GM23338 (cell line): Measurements from ENCODE around the gene DSCAML1. TPM values are rescaled to one million over a fixed set of nuclear protein-coding genes. Genes with fewer than 3 reads are reported as not detected.

ENCODE experiments used
- ATAC-seq: fragments of 200-7000 bp; cut with Tn5 transposase; 3 replicates; pipeline ENCODE4 v1.9.1; 2020
- DNase-seq: peaks from one replicate; pipeline ENCODE4 v3.0.0-alpha.2; 2015; ENCODE audit warnings: low spot score
- H2AFZ ChIP-seq: fragments of 200-600 bp; sonication (generic); 2 replicates; pipeline ENCODE4 v1.8.0; 2016; ENCODE audit warnings: antibody characterized with exemption, mild to moderate bottlenecking, moderate library complexity
- H3F3A ChIP-seq: fragments of 200-600 bp; sonication (generic); replicated peaks from 2 replicates; pipeline ENCODE4 v1.8.0; 2017; ENCODE audit warnings: antibody characterized with exemption, mixed run types, low read depth
- H3K27ac ChIP-seq: fragments of 200-600 bp; sonication (generic); 2 replicates; pipeline ENCODE4 v1.6.1; 2016; ENCODE audit warnings: low read depth
- H3K27me3 ChIP-seq: fragments of 200-600 bp; sonication (generic); 2 replicates; pipeline ENCODE4 v1.8.0; 2016; ENCODE audit warnings: mild to moderate bottlenecking, mixed run types, moderate library complexity; ENCODE audit not compliant: insufficient read depth
- H3K36me3 ChIP-seq: fragments of 200-600 bp; sonication (generic); 2 replicates; pipeline ENCODE4 v1.8.0; 2016; ENCODE audit warnings: mild to moderate bottlenecking; ENCODE audit not compliant: insufficient read depth
- H3K4me1 ChIP-seq: fragments of 200-600 bp; sonication (generic); 2 replicates; pipeline ENCODE4 v1.8.0; 2016; ENCODE audit warnings: mild to moderate bottlenecking, moderate library complexity; ENCODE audit not compliant: insufficient read depth
- H3K4me2 ChIP-seq: fragments of 200-600 bp; sonication (generic); 2 replicates; pipeline ENCODE4 v1.7.1; 2017; ENCODE audit warnings: mixed run types
- H3K4me3 ChIP-seq: fragments of 200-600 bp; sonication (generic); 2 replicates; pipeline ENCODE4 v1.6.1; 2016; ENCODE audit warnings: mixed run types
- H3K79me2 ChIP-seq: fragments of 200-600 bp; sonication (generic); replicated peaks from 2 replicates; pipeline ENCODE4 v1.8.0; 2017; ENCODE audit warnings: mild to moderate bottlenecking; ENCODE audit not compliant: insufficient read depth
- H3K9me2 ChIP-seq: fragments of 200-600 bp; sonication (generic); 2 replicates; pipeline ENCODE4 v1.8.0; 2017; ENCODE audit not compliant: insufficient read depth
- H4K20me1 ChIP-seq: fragments of 200-600 bp; sonication (generic); replicated peaks from 2 replicates; pipeline ENCODE4 v1.8.0; 2017; ENCODE audit warnings: mild to moderate bottlenecking; ENCODE audit not compliant: insufficient read depth
- H3K27ac Mint-ChIP-seq: 2 replicates; pipeline ENCODE4 v1.8.0; 2020; ENCODE audit warnings: inconsistent platforms, mild to moderate bottlenecking, moderate library complexity, mixed read lengths
- H3K27me3 Mint-ChIP-seq: 3 replicates; pipeline ENCODE4 v1.8.0; 2022; ENCODE audit warnings: low read depth, mild to moderate bottlenecking, moderate library complexity, mixed read lengths, inconsistent platforms; ENCODE audit not compliant: insufficient read depth, poor library complexity
- H3K36me3 Mint-ChIP-seq: 3 replicates; pipeline ENCODE4 v1.8.0; 2021; ENCODE audit warnings: low read depth, mild to moderate bottlenecking, inconsistent platforms, moderate library complexity, mixed read lengths
- H3K4me1 Mint-ChIP-seq: 3 replicates; pipeline ENCODE4 v1.8.0; 2020; ENCODE audit warnings: mild to moderate bottlenecking, inconsistent platforms, mixed read lengths
- H3K4me3 Mint-ChIP-seq: 3 replicates; pipeline ENCODE4 v1.8.0; 2021; ENCODE audit warnings: moderate library complexity, mild to moderate bottlenecking, inconsistent platforms, mixed read lengths
- H3K9me3 Mint-ChIP-seq: 3 replicates; pipeline ENCODE4 v1.8.0; 2020; ENCODE audit warnings: moderate library complexity, mild to moderate bottlenecking, inconsistent platforms, mixed read lengths
- CREB1 ChIP-seq: fragments of 250-450 bp; sonication (Bioruptor Pico); IDR thresholded peaks from 2 replicates; pipeline ENCODE4 v1.5.0; 2020; ENCODE audit warnings: low read depth, mild to moderate bottlenecking, moderate library complexity
- CTCF ChIP-seq, 2 experiments: fragments of 200-600 bp in 1 of 2; sonication (generic) in 1 of 2; conservative IDR thresholded peaks; 2 replicates each; pipeline versions ENCODE4 v1.5.1 to v1.6.1; 2016 to 2017; ENCODE audit warnings: antibody characterized with exemption in 2 of 2, low read depth in 2 of 2, mild to moderate bottlenecking in 2 of 2, moderate library complexity in 1 of 2
- ETS1 ChIP-seq: IDR thresholded peaks from 2 replicates; pipeline ENCODE4 v1.6.1; 2016; ENCODE audit warnings: antibody characterized with exemption
- EZH2phosphoT487 ChIP-seq: fragments of 200-600 bp; sonication (generic); IDR thresholded peaks from one replicate; pipeline ENCODE4 v1.8.1; 2018; ENCODE audit warnings: antibody characterized with exemption; ENCODE audit not compliant: unreplicated experiment
- JUNB ChIP-seq: IDR thresholded peaks from one replicate; pipeline ENCODE4 v1.6.1; 2016; ENCODE audit warnings: antibody characterized with exemption; ENCODE audit not compliant: unreplicated experiment
- NANOG ChIP-seq: IDR thresholded peaks from 2 replicates; pipeline ENCODE4 v1.6.1; 2016; ENCODE audit warnings: antibody characterized with exemption, borderline replicate concordance
- POLR2AphosphoS5 ChIP-seq: IDR thresholded peaks from 2 replicates; pipeline ENCODE4 v1.6.1; 2016; ENCODE audit warnings: antibody characterized with exemption, low read depth
- STAT1 ChIP-seq: IDR thresholded peaks from one replicate; pipeline ENCODE4 v1.6.1; 2016; ENCODE audit warnings: antibody characterized with exemption; ENCODE audit not compliant: unreplicated experiment
- ZNF114 ChIP-seq: fragments of 250-450 bp; sonication (Bioruptor Pico); IDR thresholded peaks from 2 replicates; pipeline ENCODE4 v1.5.0; 2020; ENCODE audit warnings: mild to moderate bottlenecking, moderate library complexity
- ZNF331 ChIP-seq: fragments of 250-450 bp; sonication (Bioruptor Pico); IDR thresholded peaks from 2 replicates; pipeline ENCODE4 v1.5.0; 2020; ENCODE audit warnings: low read depth, mild to moderate bottlenecking, moderate library complexity
- polyA plus RNA-seq: library from polyadenylated mRNA; unstranded; fragments of >200 nt; fragmentation: Nextera tagmentation; extraction: Ambion mirVana; gene quantifications from 2 replicates; pipeline ENCODE4 v1.2.1, GENCODE V29; 2016
- total RNA-seq: library from RNA; depleted of rRNA; stranded (reverse); fragments of >200 nt; shearing (Covaris generic); gene quantifications from 2 replicates; pipeline ENCODE4 v1.2.3, GENCODE V29; 2014
- TF ChIP-seq, protein P1 (sequence below): IDR thresholded peaks from one replicate; pipeline ENCODE4 v1.6.1; 2018; ENCODE audit warnings: antibody characterized with exemption; ENCODE audit not compliant: unreplicated experiment

DSCAML1 gene
- total and polyA plus RNA-seq, 2 experiments from 2014 or later = 0.17 TPM; not detected in 1

DNA sequence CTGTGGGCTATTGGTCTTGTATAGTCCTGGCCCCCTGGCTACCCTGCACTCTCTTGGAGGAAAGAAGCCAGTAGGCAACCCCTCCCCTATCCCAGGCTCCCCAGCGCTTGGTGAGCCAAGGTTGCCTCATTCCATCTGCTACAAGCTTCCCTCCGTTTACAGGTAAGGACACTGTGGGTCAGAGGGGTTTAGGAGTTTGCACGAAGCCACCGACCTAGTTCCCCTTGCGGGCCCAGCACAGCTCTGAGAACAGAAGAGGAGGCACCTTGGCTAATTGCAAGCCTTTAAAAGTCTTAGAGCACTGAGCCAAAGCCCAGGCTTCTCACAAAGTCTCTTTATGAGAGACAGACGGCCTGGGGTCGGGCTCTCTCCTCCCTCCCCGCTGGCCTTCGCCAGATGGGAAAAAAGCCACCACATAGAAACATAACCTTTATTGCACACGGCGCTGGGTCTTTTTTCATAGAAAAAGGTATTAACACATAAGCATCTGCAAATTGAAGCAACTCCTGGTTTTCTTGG is 369.6 kb downstream of the DSCAML1 start (continued):
- TF ChIP-seq ETS1 (no peak), NANOG (no peak), CREB1 (CRISPR knock-in tag) (no peak), JUNB (no peak), ZNF114 (CRISPR knock-in tag) (no peak), CTCF (conservative IDR thresholded peaks at IDR 0.05; ENCODE audit: low read depth in 2 of 2) (no peak)

DNA sequence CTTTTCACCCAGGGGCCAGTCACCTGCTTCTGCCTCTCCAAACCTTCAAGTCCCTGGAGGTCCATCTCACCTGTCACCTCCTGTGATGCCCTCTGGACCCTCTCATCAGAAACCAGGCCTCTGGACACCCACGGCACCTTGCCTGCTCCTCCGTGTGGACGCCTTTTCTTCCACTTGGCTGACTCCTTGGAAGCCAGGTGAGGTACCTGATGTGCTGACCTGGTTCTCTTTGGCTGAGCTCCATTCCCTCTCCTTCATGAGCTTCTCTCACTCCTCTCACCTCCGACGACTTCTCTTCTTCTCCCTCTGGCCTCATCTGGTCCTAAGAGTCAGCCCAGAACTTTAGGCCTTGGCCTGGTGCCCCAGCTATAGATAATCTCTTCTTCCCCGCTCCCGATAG is 370.1 kb downstream of the DSCAML1 start:
- Histone ChIP-seq H3F3A (no peaks in the 10 kb centered on the region), H3K4me2 (no peak overlapping the region), H3K4me3 (no peak overlapping the region), H3K27ac (no peak overlapping the region), H2AFZ (no peak overlapping the region), H3K27me3 (no peaks in the 10 kb centered on the region), H3K9me2 (no peaks in the 10 kb centered on the region), H4K20me1 (no peaks in the 10 kb centered on the region), H3K36me3 (no peaks in the 10 kb centered on the region), H3K4me1 (peaks cover 8% of the 10 kb centered on the region), H3K79me2 (no peaks in the 10 kb centered on the region)
- Mint-ChIP-seq H3K36me3 (no peaks in the 10 kb centered on the region), H3K4me1 (peaks cover 34% of the 10 kb centered on the region), H3K27ac (no peak overlapping the region), H3K9me3 (no peaks in the 10 kb centered on the region), H3K27me3 (peaks cover 18% of the 10 kb centered on the region), H3K4me3 (no peak overlapping the region; the same call in 2 of the 3 replicates)
- DNase-seq (no peak), ATAC-seq (no peak)
- TF ChIP-seq JUNB = no peak
- TF ChIP-seq, protein P1, sequence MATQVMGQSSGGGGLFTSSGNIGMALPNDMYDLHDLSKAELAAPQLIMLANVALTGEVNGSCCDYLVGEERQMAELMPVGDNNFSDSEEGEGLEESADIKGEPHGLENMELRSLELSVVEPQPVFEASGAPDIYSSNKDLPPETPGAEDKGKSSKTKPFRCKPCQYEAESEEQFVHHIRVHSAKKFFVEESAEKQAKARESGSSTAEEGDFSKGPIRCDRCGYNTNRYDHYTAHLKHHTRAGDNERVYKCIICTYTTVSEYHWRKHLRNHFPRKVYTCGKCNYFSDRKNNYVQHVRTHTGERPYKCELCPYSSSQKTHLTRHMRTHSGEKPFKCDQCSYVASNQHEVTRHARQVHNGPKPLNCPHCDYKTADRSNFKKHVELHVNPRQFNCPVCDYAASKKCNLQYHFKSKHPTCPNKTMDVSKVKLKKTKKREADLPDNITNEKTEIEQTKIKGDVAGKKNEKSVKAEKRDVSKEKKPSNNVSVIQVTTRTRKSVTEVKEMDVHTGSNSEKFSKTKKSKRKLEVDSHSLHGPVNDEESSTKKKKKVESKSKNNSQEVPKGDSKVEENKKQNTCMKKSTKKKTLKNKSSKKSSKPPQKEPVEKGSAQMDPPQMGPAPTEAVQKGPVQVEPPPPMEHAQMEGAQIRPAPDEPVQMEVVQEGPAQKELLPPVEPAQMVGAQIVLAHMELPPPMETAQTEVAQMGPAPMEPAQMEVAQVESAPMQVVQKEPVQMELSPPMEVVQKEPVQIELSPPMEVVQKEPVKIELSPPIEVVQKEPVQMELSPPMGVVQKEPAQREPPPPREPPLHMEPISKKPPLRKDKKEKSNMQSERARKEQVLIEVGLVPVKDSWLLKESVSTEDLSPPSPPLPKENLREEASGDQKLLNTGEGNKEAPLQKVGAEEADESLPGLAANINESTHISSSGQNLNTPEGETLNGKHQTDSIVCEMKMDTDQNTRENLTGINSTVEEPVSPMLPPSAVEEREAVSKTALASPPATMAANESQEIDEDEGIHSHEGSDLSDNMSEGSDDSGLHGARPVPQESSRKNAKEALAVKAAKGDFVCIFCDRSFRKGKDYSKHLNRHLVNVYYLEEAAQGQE = no peak
- TF ChIP-seq ZNF114 (CRISPR knock-in tag) = no peak
- TF ChIP-seq ZNF331 (CRISPR knock-in tag) = no peak
- TF ChIP-seq POLR2AphosphoS5 = no peak
- no peak for TF ChIP-seq CTCF (conservative IDR thresholded peaks at IDR 0.05; ENCODE audit: low read depth in 2 of 2)
- no peak for TF ChIP-seq EZH2phosphoT487
- TF ChIP-seq NANOG = no peak
- no peak for TF ChIP-seq STAT1
- no peak for TF ChIP-seq CREB1 (CRISPR knock-in tag)
